Inferior parietal cortex (tissue), 1 donor: ENCODE data around the gene OR2T2.
"Not testable (repeated sequence)": the region's sequence is repeated elsewhere in the genome, so short reads cannot be mapped to it uniquely, and the experiment has no call there.

Experiments used
- DNase-seq: peaks from one replicate; pipeline ENCODE4 v3.0.0-alpha.2; 2016; ENCODE audit errors: extremely low spot score

Gene OR2T2, protein sequence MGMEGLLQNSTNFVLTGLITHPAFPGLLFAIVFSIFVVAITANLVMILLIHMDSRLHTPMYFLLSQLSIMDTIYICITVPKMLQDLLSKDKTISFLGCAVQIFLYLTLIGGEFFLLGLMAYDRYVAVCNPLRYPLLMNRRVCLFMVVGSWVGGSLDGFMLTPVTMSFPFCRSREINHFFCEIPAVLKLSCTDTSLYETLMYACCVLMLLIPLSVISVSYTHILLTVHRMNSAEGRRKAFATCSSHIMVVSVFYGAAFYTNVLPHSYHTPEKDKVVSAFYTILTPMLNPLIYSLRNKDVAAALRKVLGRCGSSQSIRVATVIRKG

DNA sequence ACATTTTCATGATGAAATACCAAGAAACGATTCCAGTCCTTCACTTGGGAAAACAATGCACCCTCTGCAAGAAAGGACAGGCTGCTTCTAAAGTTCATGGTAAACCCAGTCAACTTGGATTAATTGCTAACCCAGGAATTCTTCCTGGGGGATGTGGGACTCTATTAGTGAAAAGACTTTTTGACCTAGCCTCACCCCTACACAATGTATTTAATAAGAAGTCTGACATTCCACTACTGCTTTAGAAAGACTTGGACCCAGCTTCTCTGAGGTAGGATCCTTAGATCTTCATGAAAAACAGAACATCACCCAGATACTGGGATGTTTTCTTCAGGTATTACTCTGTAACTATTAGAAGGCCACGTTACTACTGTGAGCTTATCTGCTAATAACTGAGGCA is at the start of gene OR2T2:
OR2T2 (plus strand) TSS at position 239 of the 400 bp plus-strand sequence. CDS start 7,161 bp downstream, outside the sequence.
- not testable (repeated sequence) for DNase-seq

DNA sequence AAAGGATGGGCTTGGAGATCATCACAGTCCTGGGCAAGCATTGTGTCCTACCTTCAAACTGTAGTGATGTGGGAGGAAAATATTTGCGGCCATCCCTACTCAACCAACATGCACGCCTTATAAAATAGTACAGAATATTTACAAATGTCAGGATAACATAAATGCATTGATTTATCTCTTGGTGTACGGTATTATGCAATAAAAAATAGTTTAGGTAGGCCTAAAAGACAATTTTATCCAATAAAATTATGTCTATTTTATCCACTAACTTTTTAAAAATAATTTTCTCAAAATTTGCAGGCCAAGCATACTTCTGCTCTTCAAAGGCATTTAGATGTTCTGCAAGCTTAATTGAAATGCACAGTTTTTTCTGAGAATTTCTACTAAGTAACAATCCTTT is 42.7 kb upstream of the OR2T2 start, which contains the start of gene OR2T1:
OR2T1 (plus strand) TSS at position 301 of the 400 bp plus-strand sequence. CDS start 3,100 bp downstream, outside the sequence.
- no peak for DNase-seq

DNA sequence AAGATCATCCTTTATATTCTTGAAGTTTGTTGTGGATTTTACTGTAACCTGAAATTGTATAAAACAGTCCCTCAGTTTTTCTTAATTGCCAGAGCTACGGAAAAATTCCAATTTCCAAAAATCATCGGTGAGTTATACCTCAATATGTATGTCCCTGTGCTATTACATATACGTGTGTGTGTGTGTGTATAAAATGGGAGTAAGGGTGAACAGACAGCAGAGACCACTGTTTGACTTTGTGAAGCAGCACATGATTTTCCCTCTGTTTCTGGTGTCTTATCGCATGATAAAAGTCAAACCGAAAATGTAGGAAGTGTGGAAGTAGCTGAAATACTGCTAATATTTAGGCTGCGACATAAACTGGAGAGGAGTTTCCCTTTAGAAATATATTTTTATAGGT is 41.4 kb upstream of the OR2T2 start:
- no peak for DNase-seq

DNA sequence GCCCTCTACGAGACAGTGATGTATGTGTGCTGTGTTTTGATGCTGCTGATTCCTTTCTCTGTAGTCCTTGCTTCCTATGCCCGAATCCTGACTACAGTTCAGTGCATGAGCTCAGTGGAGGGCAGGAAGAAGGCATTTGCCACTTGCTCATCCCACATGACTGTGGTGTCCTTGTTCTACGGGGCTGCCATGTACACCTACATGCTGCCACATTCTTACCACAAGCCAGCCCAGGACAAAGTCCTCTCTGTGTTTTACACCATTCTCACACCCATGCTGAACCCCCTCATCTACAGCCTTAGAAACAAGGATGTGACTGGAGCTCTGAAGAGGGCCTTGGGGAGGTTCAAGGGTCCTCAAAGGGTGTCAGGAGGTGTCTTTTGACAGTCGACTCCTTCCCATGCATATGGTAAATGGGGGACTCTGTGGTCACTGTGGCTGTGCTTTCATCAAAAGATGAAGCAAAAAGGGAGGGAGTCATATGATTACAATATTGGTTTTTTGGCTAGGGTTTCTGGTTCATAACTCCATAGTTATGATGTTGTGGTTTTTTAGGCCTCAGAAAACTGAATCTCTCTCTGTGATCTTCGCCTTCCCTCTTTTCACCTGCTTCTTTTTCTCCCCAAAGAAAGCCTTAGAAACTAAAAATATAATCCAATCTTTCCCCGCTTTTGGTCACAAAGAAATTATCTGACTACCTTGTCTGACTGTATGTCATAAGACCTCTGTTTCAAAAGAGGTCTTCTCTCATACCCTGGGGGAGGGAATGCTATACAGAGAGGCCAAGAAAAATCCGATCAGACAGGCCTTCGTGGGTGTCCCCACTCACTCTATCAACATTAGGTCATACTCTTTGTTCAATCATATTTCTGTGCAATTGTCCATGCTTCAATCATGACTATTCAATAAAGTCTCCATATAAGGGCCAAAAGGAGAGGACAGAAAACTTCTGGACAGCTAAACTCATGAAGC is 38.4 kb upstream of the OR2T2 start:
- no peak for DNase-seq

DNA sequence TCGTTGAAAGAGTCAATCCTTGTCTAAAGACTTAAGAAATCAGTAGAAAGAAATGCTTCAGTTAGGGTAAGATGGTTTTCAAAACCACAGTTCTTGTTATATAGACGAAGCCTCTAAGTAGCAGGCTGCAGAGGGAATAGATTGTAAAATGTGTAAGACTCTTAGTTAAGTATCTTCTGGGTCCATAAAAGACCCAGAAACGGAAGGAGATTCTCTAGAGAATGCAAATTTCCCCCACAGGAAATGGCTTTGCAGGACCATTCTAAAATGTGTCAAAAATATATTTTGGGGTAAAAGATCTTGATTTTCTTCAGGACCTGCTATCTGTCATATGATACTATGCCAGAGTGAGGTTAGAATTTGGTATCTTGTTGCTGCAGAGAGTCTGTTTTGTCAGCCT is 29.2 kb upstream of the OR2T2 start:
- DNase-seq, result no peak

DNA sequence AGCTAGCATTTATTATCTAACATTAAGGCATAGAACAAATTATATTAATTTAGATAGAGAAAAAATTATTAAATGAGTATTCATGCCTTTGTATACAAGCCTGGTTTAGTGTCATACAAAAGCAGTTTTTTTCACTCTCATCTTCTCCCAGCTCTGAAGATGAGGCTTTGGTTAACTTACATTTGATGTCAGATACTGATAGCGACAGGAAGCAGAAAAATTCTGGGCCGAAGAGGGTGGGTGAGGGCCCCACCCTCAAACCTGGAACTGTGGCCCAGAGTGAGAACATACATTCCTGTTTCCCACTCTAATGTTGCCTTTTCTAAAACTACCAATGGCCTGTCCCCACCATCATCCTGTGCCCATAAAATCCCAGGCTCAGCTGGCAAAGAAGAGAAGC is 27.6 kb upstream of the OR2T2 start:
- DNase-seq, result no peak

DNA sequence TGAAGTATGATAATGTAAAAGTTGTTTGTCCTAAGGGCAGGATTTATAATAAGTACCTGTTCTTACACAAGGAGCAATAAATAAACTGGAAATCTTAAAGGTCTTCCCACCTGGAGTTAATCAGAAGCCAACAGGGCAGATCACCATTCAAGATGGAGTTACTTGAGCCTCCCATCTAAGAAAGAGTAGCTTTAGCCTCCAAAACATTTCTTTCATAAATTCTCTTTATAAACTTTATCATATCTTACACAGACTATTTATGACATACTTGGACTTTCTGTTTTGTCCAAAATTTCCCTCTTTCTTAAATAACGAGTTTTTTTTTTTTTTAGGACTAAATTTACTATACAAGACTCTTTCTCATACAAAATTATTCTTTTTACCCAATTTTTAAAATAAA is 24.1 kb upstream of the OR2T2 start:
- DNase-seq, result no peak

DNA sequence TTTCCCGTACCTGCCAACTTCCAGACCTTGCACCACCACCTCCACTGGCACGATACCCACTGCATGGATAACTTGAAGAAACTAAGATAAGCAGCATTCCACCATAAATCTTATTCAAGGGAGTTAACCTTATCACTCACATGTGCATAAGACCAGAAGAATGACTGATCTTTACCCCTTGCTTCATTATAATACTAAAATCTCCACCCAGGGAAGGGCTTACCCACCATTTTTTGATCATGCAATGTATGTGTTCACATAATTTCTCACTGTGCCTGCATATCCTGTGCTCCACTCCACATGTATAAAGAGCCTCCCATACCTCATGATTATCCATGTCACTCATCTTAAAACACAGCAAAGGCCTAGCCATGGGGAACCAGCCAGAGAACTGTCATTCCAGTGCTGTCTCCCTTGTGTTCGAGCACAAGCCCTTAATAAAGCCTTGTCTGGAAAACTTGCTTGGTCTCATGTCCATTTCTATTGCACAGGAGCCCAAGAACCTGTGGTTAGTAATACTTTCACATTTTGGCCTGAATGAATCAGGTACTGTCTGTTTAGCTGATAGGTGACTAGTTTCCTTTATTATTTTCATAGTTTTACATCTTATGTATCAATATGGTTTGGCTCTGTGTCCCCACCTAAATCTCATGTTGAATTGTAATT is 17.8 kb upstream of the OR2T2 start:
- not testable (repeated sequence) for DNase-seq

DNA sequence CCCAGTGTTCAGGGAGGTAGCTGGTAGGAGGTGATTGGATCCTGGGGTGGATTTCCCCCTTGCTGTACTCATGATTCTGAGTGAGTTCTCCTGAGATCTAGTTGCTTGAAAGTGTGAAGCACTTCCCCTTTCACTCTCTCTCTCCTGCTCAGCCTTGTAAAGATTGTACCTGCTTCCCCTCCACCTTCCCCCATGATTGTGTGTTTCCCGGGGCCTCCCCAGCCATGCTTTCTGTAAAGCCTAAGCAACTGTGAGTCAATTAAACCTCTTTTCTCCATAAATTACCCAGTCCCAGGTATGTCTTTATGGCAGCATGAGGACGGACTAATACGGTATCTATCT is 17.3 kb upstream of the OR2T2 start:
- not testable (repeated sequence) for DNase-seq

DNA sequence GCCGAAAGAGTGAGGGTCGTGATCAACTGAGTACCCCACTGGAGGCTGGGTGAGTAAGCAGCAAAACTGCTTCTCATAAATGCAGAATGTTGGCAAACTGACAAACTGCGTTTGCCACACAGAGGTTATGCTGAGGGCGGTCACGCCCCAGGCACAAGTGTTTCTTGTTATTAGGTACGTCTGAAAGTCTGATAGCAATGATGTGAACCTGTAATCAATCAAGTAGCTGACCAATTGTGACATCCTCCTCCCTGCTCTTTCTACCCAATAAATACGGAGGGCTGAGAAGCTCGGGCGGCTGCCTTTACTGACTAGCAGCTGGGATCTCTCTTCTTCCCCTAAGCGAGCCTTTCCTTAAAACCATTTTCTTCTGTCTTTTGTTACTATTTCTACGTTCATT is 13.8 kb upstream of the OR2T2 start:
- DNase-seq, result not testable (repeated sequence)

DNA sequence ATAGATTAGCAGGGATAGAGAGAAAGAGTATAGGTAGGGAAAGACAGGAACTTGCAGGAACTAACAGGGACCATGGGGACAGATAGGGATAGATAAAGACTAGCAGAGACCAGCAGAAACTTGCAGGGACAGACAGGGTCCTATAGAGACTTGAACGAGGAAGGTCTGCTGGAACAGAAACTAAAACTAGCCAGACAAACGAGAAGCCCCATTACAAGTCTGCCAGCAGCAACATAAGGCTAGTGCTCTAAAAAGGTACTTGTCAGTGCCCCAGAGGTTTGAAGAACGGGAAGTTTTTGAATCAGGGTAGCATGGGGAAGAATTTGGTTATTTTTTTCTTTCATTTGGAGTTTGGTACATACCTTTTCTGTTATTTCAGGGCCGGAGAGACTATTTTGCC is 13.2 kb upstream of the OR2T2 start:
- not testable (repeated sequence) for DNase-seq

DNA sequence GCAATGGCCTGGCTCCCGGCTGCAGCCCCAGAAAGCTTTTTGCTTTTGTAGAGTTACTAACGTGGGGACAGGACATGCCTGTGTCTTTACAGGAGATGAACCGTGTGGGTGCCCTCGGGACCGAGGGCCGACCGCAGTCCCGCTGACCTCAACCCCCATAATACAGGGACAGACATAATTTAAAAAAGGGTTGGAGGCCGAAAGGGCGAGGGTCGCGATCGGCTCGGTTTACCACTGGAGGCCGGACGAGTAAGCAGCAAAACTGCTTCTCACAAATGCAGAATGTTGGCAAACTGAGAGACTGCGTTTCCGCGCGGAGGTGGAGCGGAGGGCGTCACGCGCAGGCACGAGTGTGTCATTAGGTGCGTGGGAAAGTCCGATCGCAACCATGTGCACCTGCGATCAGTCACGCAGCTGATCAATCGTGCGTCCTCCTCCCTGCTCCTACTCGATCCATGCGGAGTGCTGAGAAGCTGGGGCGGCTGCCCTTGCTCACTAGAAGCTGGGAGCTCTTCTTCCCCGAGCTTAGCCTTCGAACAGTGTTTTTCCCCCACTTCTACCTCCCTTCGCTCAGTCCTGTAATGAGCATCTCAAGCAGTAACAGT is 11.5 kb upstream of the OR2T2 start:
- DNase-seq, result not testable (repeated sequence)

DNA sequence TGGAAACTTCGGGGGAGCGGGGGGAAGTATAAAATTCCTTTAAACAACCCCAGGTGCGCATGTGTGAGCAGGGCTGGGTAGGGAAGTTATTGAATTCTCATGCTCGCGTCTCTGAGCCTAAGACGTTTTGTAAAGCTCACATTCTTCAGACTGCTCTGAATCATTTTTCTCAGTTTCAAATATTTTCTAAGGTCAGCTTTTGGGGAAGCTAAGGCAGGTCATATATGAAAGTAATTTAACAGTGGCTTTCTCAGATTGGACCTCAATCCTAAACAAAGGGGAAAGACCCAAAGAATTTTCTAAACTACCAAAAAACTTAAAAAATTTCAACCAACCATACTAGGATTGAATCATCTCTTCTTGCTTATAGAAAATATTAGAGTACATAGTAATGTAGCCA is 10.5 kb upstream of the OR2T2 start:
- DNase-seq, result not testable (repeated sequence)

DNA sequence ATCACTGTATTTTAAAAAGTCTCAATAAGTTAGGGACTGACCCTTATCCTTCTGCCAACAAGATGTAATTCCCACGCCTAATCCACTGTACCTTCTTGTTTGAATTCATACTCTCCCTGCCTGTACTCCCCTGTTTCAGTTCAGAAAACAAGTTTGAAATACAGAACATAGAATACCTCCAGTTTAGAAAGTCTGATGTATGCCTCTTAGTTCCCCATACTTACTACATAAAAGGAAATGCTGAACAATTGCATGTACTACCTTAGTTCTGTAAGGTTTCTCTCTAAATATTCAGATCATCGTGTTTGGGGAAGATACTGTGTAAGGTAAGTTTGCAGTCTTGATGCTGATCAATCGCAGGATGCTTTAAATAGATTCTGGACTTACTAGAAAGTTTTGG is 9.1 kb upstream of the OR2T2 start:
- DNase-seq, result not testable (repeated sequence)

DNA sequence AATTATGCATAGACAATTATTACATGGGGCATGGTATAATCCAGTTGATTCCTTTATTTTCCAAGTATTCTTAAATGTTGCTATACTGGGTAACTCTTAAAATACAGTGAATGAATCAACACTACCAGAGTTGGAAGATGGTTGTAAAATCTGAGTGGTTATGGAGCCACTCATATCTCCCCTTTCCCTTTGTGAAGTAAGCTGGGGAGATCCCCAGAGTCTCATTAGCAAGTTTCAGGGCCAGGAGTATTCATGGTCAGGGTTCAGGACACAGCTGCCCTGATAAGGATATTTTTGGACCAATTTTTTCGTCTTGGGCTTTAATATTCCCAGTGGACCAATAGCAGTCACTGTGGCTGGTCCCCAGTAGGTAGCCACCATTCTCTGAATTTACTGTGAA is 6.8 kb upstream of the OR2T2 start:
- not testable (repeated sequence) for DNase-seq

DNA sequence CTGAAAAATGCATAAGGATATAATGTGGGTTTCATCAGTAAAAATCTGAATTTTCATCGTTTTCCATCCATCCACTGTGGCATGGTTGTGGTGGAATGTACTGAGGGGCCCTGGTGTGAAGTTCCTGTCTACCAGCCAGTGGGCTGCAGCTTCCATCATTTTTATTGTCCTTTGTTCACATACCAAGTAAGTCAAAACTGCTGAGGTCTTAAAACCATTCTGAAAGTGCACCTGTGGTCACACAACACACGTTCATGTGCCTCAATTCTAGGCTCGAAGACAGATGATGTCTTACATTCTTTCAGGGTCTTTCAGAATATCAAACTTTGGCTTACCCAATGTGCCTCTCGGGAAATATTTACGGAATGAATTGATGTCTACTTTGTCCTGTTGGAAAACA is 6.2 kb upstream of the OR2T2 start:
- not testable (repeated sequence) for DNase-seq

DNA sequence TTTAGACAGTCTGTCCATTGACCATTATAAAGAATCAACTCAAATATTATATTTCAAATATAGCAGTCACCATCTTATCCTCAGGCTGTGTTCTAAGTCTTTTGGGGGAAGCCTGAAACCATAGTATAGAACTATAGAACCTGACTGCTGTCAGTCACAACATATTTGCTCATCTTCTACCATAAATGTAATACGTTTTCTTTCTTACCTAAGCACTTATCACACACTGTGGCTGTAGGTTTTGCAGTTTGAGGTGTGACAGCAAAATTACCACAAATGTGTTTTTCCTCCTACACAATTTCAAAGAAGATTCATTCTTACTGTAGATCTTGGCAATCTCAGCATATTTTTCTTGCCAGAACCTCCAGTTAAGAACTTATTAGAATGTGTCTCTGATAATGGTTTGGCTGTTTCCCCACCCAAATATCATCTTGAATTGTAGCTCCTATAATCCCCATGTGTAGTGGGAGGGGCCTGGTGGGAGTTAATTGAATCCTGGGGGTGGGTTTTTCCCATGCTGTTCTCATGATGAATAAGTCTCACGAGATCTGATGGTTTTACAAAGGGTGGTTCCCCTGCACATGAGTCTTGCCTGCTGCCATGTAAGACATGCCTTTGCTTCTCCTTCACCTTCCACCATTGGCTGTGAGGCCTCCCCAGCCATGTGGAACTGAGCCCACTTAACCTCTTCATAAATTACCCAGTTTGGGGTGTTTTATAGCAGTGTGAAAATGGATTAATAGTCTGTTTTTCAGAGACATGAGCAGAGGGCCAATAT is 2.7 kb upstream of the OR2T2 start:
- not testable (repeated sequence) for DNase-seq

DNA sequence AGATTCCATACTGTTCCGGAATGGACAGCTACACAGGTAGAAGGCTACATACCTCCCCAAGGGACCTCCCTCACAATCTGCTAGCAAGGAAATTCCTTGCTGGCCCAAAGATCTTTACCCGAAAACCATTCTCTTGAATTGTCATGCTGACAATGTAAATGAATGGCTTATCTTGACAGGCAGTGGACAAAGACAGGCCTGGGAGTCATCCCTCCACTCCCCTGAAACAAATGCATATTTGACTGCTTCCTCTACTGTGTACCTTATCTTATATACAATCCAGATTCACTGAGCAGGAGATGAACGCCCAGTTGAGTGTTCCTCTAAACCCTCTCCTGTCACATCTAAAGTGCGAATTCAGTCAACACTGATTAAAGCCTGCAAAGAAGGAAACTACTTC is 834 bp upstream of the OR2T2 start:
- DNase-seq, result not testable (repeated sequence)

DNA sequence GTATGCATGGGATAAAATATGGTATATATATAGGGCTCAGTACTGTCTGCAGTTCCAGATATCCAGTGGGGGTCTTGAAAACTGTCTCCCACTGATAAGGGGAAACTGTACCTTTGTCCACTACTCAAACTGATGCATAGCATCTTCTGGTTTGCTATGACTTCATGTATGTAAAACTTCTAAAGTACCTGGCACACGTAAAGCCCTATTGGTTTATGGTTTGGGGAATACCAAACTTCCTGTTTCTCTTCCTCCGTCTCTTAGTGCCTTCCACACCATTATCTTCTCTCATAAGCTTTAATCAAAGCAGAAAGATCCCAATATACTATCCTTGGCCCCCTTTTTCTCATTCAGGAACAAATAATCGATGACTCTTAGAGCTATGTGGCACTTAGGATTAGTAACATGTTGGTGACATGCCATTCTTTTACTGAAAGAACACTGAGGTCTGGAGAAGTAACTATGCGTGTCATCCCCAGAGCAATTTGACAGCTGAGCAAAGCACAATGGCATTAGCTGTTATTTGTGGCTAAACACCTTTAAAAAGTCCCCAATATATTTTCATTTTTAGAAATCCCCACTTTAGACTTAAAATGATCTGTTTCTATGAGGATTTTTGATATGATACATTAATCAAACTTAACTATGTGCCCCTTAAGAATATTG is 3.1 kb downstream of the OR2T2 start:
- not testable (repeated sequence) for DNase-seq

DNA sequence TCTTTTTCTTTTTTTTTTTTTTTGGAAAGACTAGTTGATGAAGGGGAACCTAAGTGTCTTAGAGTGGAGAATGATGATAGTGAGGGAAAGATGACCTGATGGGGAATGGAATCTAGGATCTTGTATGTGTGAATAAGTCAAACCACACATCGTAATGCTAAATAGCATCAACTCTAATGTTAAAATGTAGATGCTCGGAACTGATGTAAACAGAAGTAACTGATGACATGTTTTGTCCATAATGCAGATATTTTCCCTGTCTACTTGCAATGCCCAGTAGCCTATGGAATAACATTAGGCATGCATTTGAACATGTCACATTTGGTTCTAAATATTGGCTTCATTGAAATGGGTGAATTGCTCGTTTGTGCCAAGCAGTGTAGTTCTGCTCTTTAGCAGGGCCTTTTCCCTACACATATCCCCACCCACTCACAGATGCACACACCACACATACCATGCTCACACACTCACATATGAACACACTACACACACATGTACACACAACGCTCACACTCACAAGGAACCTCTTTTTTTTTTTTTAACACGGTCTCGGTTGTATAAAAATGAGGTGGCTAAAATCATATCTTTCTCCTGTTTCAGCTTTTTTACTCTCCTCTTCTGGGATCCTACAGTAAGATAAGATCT is 4.5 kb downstream of the OR2T2 start:
- DNase-seq, result not testable (repeated sequence)
